ENCODE results near the gene SPECC1. TPM values are rescaled to one million over a fixed set of nuclear protein-coding genes. Genes with fewer than 3 reads are reported as not detected.

Gene SPECC1
- total and polyA plus RNA-seq, 2 donors (not counting 3 experiments of a cell fraction or from before 2014, with no cell fraction given) = 5.3 to 20.4 TPM

GRCh38 chr17:20128036-20128667, 119.0 kb downstream of the SPECC1 start:
- Histone ChIP-seq H3K27ac (ENCODE audit: insufficient read depth, low read depth, low read length) (no peak overlapping the region), H3K36me3 (ENCODE audit: control insufficient read depth in 2 of 2, extremely low read depth in 1 of 2, insufficient read depth in 2 of 2, low read length in 2 of 2) (no peaks in the 10 kb centered on the region), H3K79me2 (ENCODE audit: control insufficient read depth, insufficient read depth, low read length) (no peaks in the 10 kb centered on the region), H3K4me1 (ENCODE audit: control insufficient read depth, extremely low read depth, insufficient read depth, low read length) (no peaks in the 10 kb centered on the region), H3K4me2 (ENCODE audit: insufficient read depth, low read length) (no peak overlapping the region), H3K9ac (replicated peaks; ENCODE audit: extremely low read depth, insufficient read depth, low read length) (no peak overlapping the region), H3K9me1 (replicated peaks; ENCODE audit: control insufficient read depth, extremely low read depth, insufficient read depth, low read length) (no peaks in the 10 kb centered on the region), H4K20me1 (replicated peaks; ENCODE audit: control insufficient read depth, extremely low read depth, insufficient read depth, low read length) (no peaks in the 10 kb centered on the region), H3K27me3 (ENCODE audit: control insufficient read depth in 2 of 2, insufficient read depth in 2 of 2, low read length in 2 of 2) (peaks cover 0 to 3% of the 10 kb centered on the region in 2 experiments), H2AFZ (ENCODE audit: low read depth, low read length) (no peak overlapping the region), H3K4me3 (replicated peaks in 1 of 3; ENCODE audit: insufficient read depth in 1 of 3, low read depth in 1 of 3, low read length in 3 of 3) (no peak overlapping the region), H3K9me3 (replicated peaks; ENCODE audit: control insufficient read depth, insufficient read depth, low read length) (no peaks in the 10 kb centered on the region)
- TF ChIP-seq MAX (IDR thresholded peaks at IDR 0.05; ENCODE audit: insufficient read depth, insufficient read length) (no peak), POLR2A (IDR thresholded peaks at IDR 0.05; ENCODE audit: low read depth, low read length) (no peak), FOS (IDR thresholded peaks at IDR 0.05; ENCODE audit: borderline replicate concordance, insufficient read depth, low read length) (no peak), EZH2 (IDR thresholded peaks at IDR 0.05; ENCODE audit: borderline replicate concordance, low read depth, low read length, severe bottlenecking) (no peak), MYC (IDR thresholded peaks at IDR 0.05; ENCODE audit: low read depth, low read length) (no peak), JUN (IDR thresholded peaks at IDR 0.05; ENCODE audit: borderline replicate concordance, insufficient read depth, insufficient read length, low read depth) (no peak), GATA2 (IDR thresholded peaks at IDR 0.05; ENCODE audit: insufficient read depth, insufficient read length, low read depth, low read length) (no peak), CTCF (IDR thresholded peaks at IDR 0.05; ENCODE audit: extremely low read depth in 1 of 2, insufficient read depth in 1 of 2, low read depth in 1 of 2, low read length in 2 of 2) (no peak), POLR2AphosphoS5 (IDR thresholded peaks at IDR 0.05; ENCODE audit: insufficient read depth, low read depth, low read length) (no peak)
- FAIRE-seq (peak; percentile 31), DNase-seq (ENCODE audit: low read depth, low spot score) (no peak)
- no TSS peak for BruUV-seq (replicated peaks)
- CTCF ChIA-PET = no interaction called here
- dilution Hi-C loops (cut with MboI; ENCODE audit: extremely low pct_ligation_motif_present, low sequenced_read_pairs) = no loop called here
- intact Hi-C loops (cut with micrococcal nuclease) = no loop called here
- POLR2A ChIA-PET = no interaction called here
